GM19238 (cell line): ENCODE data around the gene ACKR2.

ENCODE experiments used
- DNase-seq: peaks from one replicate; pipeline ENCODE4 v3.0.0; 2011; ENCODE audit warnings: low spot score; ENCODE audit not compliant: insufficient read length

Gene ACKR2

GRCh38 chr3:42809202-42809601 is at the start of gene ACKR2:
Gene ACKR2, plus strand, starts transcription at chr3:42809445. Its CDS starts 55,058 bp downstream, at chr3:42864503.
- DNase-seq = no peak

GRCh38 chr3:42762046-42762724 is 47.1 kb upstream of the ACKR2 start:
- no peak for DNase-seq

- DNase-seq = no peak
Measured at GRCh38 chr3:42763021-42763420, 46.2 kb upstream of the ACKR2 start.

- no peak for DNase-seq
Measured at GRCh38 chr3:42764115-42764514, 45.1 kb upstream of the ACKR2 start.

- no peak for DNase-seq
Measured at GRCh38 chr3:42764561-42765295, 44.5 kb upstream of the ACKR2 start.

GRCh38 chr3:42769477-42770131 is 39.6 kb upstream of the ACKR2 start:
- no peak for DNase-seq

GRCh38 chr3:42771271-42771670 is 38.0 kb upstream of the ACKR2 start:
- no peak for DNase-seq

GRCh38 chr3:42772670-42773408 is 36.4 kb upstream of the ACKR2 start, which contains the start of gene CCDC13:
Gene CCDC13, minus strand, starts transcription at chr3:42773253. Its CDS starts 14,908 bp downstream, at chr3:42758345.
- DNase-seq = peak; percentile 94

GRCh38 chr3:42773409-42773751 is 35.9 kb upstream of the ACKR2 start:
- DNase-seq = no peak

- DNase-seq = no peak
Measured at GRCh38 chr3:42778644-42779043, 30.6 kb upstream of the ACKR2 start.

GRCh38 chr3:42780398-42780797 is 28.8 kb upstream of the ACKR2 start:
- no peak for DNase-seq

GRCh38 chr3:42780892-42781700 is 28.1 kb upstream of the ACKR2 start:
- peak; percentile 27 for DNase-seq

GRCh38 chr3:42786212-42786611 is 23.0 kb upstream of the ACKR2 start:
- DNase-seq = no peak

GRCh38 chr3:42786631-42787030 is 22.6 kb upstream of the ACKR2 start:
- DNase-seq = no peak

GRCh38 chr3:42790714-42791229 is 18.5 kb upstream of the ACKR2 start:
- no peak for DNase-seq

- no peak for DNase-seq
Measured at GRCh38 chr3:42795621-42796181, 13.5 kb upstream of the ACKR2 start.

GRCh38 chr3:42796332-42796885 is 12.8 kb upstream of the ACKR2 start:
- no peak for DNase-seq

GRCh38 chr3:42799376-42799775 is 9.9 kb upstream of the ACKR2 start:
- no peak for DNase-seq

GRCh38 chr3:42800251-42800650 is 9.0 kb upstream of the ACKR2 start:
- DNase-seq = no peak

GRCh38 chr3:42801048-42801620 is 8.1 kb upstream of the ACKR2 start:
- no peak for DNase-seq
